ENCODE results near the gene HNMT. TPM values are rescaled to one million over a fixed set of nuclear protein-coding genes. Genes with fewer than 3 reads are reported as not detected.

The HNMT gene
- total RNA-seq, 3 donors from 2014 or later (not counting 1 experiment from before 2014, with no cell fraction given), result 1.1 to 2.1 (median 1.5) TPM

DNA sequence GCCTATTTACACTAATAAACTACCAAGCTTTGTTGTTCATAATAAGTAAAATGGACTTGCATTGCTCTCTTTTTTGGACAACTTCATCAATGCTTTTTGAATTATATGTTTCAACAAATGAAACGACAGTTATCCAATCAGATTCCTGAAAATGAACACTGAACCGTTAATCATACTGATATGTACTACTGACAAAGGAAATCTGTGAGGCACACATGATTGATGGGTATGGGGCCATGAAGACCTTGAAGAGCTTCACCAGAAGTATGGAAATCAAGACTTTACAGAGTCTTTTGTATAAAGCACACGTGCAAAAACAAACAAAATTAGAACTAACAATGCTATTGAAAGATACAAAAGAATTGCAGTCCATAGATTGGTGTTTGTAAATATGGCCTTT, 51.2 kb downstream of the HNMT start:
- no peaks in the 10 kb centered on the region for H3K4me1 ChIP-seq (ENCODE audit: control insufficient read depth, insufficient read depth, low read length)
- 92% methylated on average over 2 of the region's 3 CpGs for WGBS (ENCODE audit: insufficient coverage)
- Mint-ChIP-seq H3K27ac (no peak overlapping the region), H3K4me1 (no peaks in the 10 kb centered on the region), H3K4me3 (no peak overlapping the region), H3K36me3 (no peaks in the 10 kb centered on the region), H3K9me3 (peaks cover 2 to 4% of the 10 kb centered on the region in 2 donors), H3K27me3 (ENCODE audit: low read depth in 2 of 2) (no peaks in the 10 kb centered on the region)
- H3K27ac ChIP-seq (ENCODE audit: low read length), result no peak overlapping the region
- H3K27me3 ChIP-seq (ENCODE audit: control insufficient read depth, insufficient read depth, low read length), result no peaks in the 10 kb centered on the region
- H3K9me3 ChIP-seq (ENCODE audit: control insufficient read depth, insufficient read depth, low read length), result no peaks in the 10 kb centered on the region
- no peak for DNase-seq
- intact Hi-C loops (cut with micrococcal nuclease), result no loop called here
- H3K36me3 ChIP-seq (ENCODE audit: control insufficient read depth, insufficient read depth, low read length), result no peaks in the 10 kb centered on the region
- no peak for ATAC-seq
- TF ChIP-seq, protein P1, sequence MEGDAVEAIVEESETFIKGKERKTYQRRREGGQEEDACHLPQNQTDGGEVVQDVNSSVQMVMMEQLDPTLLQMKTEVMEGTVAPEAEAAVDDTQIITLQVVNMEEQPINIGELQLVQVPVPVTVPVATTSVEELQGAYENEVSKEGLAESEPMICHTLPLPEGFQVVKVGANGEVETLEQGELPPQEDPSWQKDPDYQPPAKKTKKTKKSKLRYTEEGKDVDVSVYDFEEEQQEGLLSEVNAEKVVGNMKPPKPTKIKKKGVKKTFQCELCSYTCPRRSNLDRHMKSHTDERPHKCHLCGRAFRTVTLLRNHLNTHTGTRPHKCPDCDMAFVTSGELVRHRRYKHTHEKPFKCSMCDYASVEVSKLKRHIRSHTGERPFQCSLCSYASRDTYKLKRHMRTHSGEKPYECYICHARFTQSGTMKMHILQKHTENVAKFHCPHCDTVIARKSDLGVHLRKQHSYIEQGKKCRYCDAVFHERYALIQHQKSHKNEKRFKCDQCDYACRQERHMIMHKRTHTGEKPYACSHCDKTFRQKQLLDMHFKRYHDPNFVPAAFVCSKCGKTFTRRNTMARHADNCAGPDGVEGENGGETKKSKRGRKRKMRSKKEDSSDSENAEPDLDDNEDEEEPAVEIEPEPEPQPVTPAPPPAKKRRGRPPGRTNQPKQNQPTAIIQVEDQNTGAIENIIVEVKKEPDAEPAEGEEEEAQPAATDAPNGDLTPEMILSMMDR (IDR thresholded peaks at IDR 0.05), result no peak
- H3K4me3 ChIP-seq (ENCODE audit: low read length), result no peak overlapping the region

DNA sequence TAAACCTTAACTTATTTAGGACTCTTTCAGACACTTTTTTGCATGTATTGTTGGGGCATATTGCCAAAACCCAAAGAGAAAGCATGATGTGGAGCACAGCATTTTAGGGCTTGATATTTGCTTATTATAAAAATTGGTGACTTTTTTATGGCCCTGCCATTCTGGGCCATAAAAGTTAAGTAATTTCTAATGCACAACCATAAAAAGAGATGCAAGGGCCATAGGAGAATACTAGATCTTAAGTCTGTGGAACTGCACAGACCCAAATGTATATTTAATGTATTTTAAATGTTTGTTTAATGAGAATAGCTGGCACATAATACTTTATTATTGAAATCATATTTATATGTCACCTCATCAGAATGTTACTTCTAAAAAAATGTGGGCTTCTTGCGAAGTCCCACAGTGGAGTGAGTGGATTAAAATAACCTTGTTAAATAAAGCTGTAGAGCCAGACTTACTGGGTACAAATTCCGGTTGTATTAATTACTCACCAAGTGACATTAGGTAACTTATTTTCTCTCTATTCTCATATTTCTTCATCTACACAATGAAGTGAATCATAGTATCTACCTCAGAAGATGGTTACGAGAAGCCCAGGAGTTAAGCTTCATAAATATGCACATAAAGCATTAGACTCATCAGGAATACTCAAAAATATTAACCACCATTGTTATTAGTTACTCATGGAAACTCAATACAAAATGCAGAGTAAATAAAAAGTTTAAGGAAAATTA, 52.2 kb downstream of the HNMT start:
- Histone ChIP-seq H3K27ac (ENCODE audit: low read length) (no peak overlapping the region), H3K27me3 (ENCODE audit: control insufficient read depth, insufficient read depth, low read length) (no peaks in the 10 kb centered on the region), H3K4me3 (ENCODE audit: low read length) (no peak overlapping the region), H3K4me1 (ENCODE audit: control insufficient read depth, insufficient read depth, low read length) (no peaks in the 10 kb centered on the region), H3K9me3 (ENCODE audit: control insufficient read depth, insufficient read depth, low read length) (no peaks in the 10 kb centered on the region), H3K36me3 (ENCODE audit: control insufficient read depth, insufficient read depth, low read length) (no peaks in the 10 kb centered on the region)
- ATAC-seq (no peak), DNase-seq (no peak)
- H3K27ac Mint-ChIP-seq, result no peak overlapping the region
- intact Hi-C loops (cut with micrococcal nuclease), result no loop called here
- no peaks in the 10 kb centered on the region for H3K27me3 Mint-ChIP-seq (ENCODE audit: low read depth in 2 of 2)
- H3K4me1 Mint-ChIP-seq, result no peaks in the 10 kb centered on the region
- TF ChIP-seq, protein P1 (IDR thresholded peaks at IDR 0.05), result no peak
- no peaks in the 10 kb centered on the region for H3K36me3 Mint-ChIP-seq
- peaks cover 0 to 3% of the 10 kb centered on the region in 2 donors for H3K9me3 Mint-ChIP-seq
- 100% methylated on average over 3 of the region's 3 CpGs for WGBS (ENCODE audit: insufficient coverage)
- no peak overlapping the region for H3K4me3 Mint-ChIP-seq

DNA sequence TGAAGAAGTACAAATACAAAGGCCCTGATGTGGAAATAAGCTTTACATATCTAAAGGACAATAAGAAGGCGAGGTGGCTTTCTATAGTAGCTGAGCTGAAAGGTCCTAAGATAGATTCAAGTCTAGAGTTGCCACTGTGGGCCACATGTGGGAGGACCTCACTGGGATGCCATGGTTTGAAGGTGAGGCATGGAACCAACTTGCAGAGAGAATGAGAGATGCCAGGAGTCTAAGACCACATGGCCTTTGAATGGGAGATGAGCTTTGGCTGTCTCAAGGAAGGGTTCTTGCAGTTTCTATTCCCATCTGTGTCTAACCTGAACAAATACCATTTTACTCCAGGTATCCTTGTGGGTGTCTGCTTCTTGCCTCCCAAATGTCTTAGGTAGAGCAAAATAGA, 53.6 kb downstream of the HNMT start:
- no peaks in the 10 kb centered on the region for H3K4me1 ChIP-seq (ENCODE audit: control insufficient read depth, insufficient read depth, low read length)
- no peaks in the 10 kb centered on the region for H3K9me3 ChIP-seq (ENCODE audit: control insufficient read depth, insufficient read depth, low read length)
- no peak overlapping the region for H3K4me3 Mint-ChIP-seq
- peaks cover 0 to 2% of the 10 kb centered on the region in 2 donors for H3K9me3 Mint-ChIP-seq
- WGBS (ENCODE audit: insufficient coverage), result 67% methylated on average over 1 of the region's 1 CpG
- H3K4me3 ChIP-seq (ENCODE audit: low read length), result no peak overlapping the region
- DNase-seq (no peak), ATAC-seq (no peak)
- TF ChIP-seq, protein P1 (IDR thresholded peaks at IDR 0.05), result no peak
- intact Hi-C loops (cut with micrococcal nuclease), result no loop called here
- H3K27ac ChIP-seq (ENCODE audit: low read length), result no peak overlapping the region
- no peaks in the 10 kb centered on the region for H3K4me1 Mint-ChIP-seq
- no peak overlapping the region for H3K27ac Mint-ChIP-seq
- H3K27me3 Mint-ChIP-seq (ENCODE audit: low read depth in 2 of 2), result no peaks in the 10 kb centered on the region
- H3K36me3 ChIP-seq (ENCODE audit: control insufficient read depth, insufficient read depth, low read length), result no peaks in the 10 kb centered on the region
- H3K27me3 ChIP-seq (ENCODE audit: control insufficient read depth, insufficient read depth, low read length), result no peaks in the 10 kb centered on the region
- no peaks in the 10 kb centered on the region for H3K36me3 Mint-ChIP-seq
